ENCODE data around the gene QRFPR.
"Not testable (repeated sequence)": the region's sequence is repeated elsewhere in the genome, so short reads cannot be mapped to it uniquely, and the experiment has no call there.

The QRFPR gene

DNA sequence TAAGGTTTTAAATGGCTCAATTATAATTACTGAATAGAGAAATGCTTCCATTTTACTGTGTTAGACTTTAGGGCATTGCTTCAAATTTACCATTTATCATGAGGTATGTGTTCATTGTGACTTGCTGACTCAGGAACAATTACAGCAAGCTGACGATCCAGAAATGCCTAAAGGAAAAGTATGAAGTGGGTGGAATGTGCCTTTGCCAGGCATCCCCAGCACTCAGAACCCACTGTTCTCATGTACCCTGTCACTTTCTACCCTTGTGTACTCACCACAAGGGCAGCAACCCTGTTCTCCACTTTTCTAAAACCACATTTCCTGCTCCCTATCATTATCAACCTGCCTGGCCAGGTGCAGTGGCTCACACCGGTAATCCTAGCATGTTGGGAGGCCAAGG is 41.5 kb downstream of the QRFPR start:
- DNase-seq = no peak

DNA sequence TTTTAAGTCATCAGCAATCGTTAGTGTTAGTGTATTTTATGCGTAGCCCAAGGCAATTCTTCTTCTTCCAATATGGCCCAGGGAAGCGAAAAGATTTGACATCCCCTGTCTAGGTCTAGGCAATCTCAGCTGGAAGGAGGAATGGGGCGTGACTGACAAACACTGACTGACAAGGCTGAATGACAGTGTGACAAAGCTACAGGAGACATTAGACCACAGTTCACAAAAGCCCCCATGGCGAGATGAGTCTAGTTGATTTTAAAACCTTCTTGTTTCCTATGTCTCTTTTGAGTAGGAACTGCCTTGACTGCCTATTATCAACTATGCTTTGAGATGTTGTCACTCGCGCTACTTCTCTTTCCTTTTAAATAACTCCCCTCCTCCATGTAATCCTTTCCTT is 42.3 kb downstream of the QRFPR start:
- DNase-seq = no peak

GRCh38 chr4:121336706-121337105 is 44.1 kb downstream of the QRFPR start:
- no peak for DNase-seq

GRCh38 chr4:121330180-121330665 is 50.6 kb downstream of the QRFPR start:
- no peak for DNase-seq

- no peak for DNase-seq
These were observed 54.2 kb downstream of the QRFPR start for GRCh38 chr4:121326597-121326996.

DNA sequence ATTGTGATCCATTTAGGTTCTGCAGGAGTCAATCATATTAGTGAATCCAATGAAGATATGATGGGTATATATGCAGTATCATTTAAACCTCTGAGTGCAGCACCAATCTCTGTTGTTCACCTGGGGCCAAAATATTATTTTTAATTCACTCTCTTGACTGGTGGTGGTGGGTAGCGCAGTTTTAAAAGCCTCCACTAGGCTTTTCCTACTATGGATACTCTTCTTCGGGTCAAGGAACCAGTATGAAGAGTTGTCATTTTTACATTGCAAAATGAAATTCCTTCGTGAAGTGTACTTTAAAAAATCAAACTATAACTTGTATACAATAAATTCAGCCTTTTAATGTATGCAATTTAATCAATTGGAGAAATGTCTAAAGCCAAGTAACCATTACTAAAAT is 56.5 kb downstream of the QRFPR start:
- no peak for DNase-seq

DNA sequence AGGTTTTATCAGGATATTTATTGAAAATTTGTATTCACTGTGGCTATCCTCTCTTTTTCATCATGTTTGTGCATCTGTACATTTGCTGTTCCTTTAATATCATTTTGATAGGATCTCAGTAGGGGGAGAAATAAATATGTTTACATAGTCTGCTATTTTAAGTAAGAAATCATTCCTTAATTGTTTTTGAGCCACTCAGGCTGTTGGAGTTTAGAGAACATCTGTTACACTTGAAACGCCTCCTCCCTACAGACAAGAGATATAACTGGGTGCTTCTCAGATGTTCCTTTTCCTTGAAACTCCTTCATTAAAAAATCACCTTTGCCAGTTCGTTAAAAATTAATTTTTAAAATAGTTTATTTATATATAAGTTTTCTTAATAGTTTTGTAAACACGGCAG is 59.4 kb downstream of the QRFPR start:
- no peak for DNase-seq

DNA sequence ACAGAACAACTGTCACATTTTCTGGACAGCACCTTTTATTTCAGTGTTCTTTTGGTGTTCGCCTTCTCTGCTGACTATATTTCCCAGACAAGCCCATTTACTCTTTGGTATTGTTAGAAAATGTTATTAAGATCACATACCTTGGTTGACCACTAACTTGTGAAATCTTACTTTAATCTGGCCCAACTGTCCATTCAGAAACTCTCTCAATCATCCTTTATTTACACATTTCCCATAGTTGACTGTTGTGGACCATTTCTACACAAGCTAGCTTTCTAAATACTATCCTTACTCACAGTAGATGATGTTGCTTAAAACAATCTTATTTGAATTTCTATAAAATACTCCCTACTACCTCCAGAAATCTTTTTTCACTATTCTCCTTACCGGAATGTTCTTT is 64.7 kb downstream of the QRFPR start:
- DNase-seq = no peak

- not testable (repeated sequence) for DNase-seq
These were observed 67.4 kb downstream of the QRFPR start for GRCh38 chr4:121313430-121313829.

DNA sequence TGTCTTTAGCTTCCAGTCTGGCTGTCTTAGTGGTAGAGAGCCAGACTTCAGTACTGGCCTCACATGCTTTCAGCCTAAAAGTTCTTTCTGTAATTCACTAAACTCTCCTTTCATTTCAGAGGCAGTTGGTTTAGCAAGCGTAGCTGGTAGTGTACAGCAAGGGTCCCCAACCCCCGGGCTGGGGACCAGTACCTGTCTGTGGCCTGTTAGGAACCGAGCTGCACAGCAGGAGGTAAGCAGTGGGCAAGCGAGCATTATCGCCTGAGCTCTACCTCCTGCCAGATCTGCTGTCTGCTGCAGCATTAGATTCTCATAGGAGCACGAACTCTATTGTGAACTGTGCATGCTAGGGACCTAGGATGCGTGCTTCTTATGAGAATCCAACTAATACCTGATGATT is 72.0 kb downstream of the QRFPR start:
- DNase-seq = no peak

- DNase-seq = peak; percentile 68
These were observed 72.5 kb downstream of the QRFPR start for GRCh38 chr4:121308328-121308663.

GRCh38 chr4:121307445-121308327 is 73.1 kb downstream of the QRFPR start:
- peak; percentile 71 for DNase-seq

- peak; percentile 51 for DNase-seq
These were observed 73.9 kb downstream of the QRFPR start for GRCh38 chr4:121306931-121307330.

DNA sequence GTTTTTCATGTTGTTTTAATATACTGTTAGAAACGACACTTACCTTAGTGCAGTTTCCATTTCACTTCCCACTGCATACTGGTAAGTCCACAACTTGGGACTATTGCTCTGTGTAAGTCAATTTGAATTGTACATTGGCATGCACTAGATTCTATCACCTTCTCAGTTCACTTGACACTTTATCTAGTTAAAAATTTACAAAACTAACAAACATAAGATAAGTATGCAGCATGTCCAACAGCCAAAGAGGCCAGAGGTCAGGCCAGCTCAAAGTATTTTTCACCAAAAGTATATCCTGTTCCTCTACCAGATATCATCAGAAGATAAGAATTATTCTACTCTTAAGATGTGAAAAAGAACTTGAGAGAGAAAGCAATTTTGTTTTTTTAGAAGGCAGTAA is 75.9 kb downstream of the QRFPR start:
- no peak for DNase-seq

GRCh38 chr4:121299367-121299766 is 81.5 kb downstream of the QRFPR start:
- DNase-seq = no peak

DNA sequence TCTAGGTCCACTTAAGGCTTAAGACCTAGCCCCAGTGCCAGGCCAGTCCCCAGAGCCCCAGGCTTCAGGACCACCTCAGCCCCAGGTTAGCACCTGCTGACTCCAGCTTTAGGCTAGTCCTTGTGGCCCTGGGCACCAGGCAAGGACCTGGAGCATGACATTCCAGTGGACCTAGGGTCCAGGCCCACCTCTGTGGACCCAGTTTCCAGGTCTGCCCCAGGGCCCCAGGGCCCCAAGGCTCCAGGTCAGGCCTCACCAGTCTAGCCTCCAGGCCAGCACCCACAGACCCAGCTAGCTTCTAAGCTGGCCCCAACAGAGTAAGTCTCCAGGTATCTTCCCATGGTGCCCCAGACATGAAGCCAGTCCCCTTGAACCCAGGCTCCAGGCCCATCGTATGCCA is 97.5 kb downstream of the QRFPR start:
- no peak for DNase-seq

DNA sequence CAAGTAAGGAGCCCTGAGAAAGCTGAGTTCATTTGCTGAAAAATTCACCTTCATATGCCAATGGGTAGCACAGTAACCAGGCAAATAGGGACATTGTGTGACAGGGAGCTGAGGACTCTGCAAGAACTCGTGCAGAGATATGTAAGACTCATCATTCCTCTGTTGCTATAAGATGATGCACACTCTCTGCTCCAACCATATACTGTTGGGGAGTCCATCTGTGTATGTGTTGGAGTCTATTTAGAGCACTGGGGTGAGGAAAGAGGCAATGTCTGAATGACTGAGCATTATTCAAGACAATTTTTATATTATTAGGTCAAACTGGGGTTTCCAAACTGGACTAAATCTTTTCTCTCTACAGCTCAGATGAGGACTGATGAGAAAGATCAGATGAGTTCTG is 100.4 kb downstream of the QRFPR start:
- DNase-seq = no peak

GRCh38 chr4:121278811-121279368 is 101.9 kb downstream of the QRFPR start:
- DNase-seq = no peak

Measured in hematopoietic multipotent progenitor cell treated with erythropoietin and hydrocortisone succinate and interleukin-3 and kit ligand, for 4 days (in vitro differentiated cells).